ENCODE data around the gene DDAH2. TPM values are rescaled to one million over a fixed set of nuclear protein-coding genes. Genes with fewer than 3 reads are reported as not detected.

DDAH2 gene
- total and polyA plus RNA-seq, 8 donors, result 33.3 to 133 (median 65.8) TPM

GRCh38 chr6:31727034-31727716 is 1.9 kb downstream of the DDAH2 start:
- Histone ChIP-seq H3K36me3 (peaks cover 28 to 51% (median 46%) of the 10 kb centered on the region in 4 donors), H3K4me1 (peaks cover 20 to 57% (median 37%) of the 10 kb centered on the region in 4 donors), H3K27ac (peak overlapping the region; percentile 2 to 96 (median 95)), H3K9me3 (no peaks in the 10 kb centered on the region), H3K4me3 (no peak overlapping the region), H3K27me3 (no peaks in the 10 kb centered on the region)
- intact Hi-C loops (cut with DNase I; ENCODE audit: low total_unique reads), result no loop called here
- WGBS, 5 donors, result 70 to 90% (median 79%) methylated on average over 7 of the region's 7 CpGs
- TF ChIP-seq POLR2A (IDR thresholded peaks at IDR 0.05) (no peak), POLR2AphosphoS5 (IDR thresholded peaks at IDR 0.05) (no peak), EP300 (IDR thresholded peaks at IDR 0.05) (no peak)
- TF ChIP-seq, protein P1, sequence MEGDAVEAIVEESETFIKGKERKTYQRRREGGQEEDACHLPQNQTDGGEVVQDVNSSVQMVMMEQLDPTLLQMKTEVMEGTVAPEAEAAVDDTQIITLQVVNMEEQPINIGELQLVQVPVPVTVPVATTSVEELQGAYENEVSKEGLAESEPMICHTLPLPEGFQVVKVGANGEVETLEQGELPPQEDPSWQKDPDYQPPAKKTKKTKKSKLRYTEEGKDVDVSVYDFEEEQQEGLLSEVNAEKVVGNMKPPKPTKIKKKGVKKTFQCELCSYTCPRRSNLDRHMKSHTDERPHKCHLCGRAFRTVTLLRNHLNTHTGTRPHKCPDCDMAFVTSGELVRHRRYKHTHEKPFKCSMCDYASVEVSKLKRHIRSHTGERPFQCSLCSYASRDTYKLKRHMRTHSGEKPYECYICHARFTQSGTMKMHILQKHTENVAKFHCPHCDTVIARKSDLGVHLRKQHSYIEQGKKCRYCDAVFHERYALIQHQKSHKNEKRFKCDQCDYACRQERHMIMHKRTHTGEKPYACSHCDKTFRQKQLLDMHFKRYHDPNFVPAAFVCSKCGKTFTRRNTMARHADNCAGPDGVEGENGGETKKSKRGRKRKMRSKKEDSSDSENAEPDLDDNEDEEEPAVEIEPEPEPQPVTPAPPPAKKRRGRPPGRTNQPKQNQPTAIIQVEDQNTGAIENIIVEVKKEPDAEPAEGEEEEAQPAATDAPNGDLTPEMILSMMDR (IDR thresholded peaks at IDR 0.05), result no peak
- peak in 1 of 2 donors; percentile 58 for DNase-seq

- no peak overlapping the region for H3K27ac ChIP-seq
- 80 to 89% (median 87%) methylated on average over 12 of the region's 12 CpGs for WGBS, 5 donors
Measured at GRCh38 chr6:31725502-31726350, 3.4 kb downstream of the DDAH2 start.

GRCh38 chr6:31723980-31724691 is 5.0 kb downstream of the DDAH2 start:
- intact Hi-C loops (cut with DNase I; ENCODE audit: low total_unique reads), result no loop called here
- H3K27me3 ChIP-seq, result no peaks in the 10 kb centered on the region
- H3K27ac ChIP-seq, result no peak overlapping the region
- no peak for DNase-seq
- 89 to 90% (median 89%) methylated on average over 21 to 25 of the region's 25 CpGs for WGBS, 5 donors
- no peaks in the 10 kb centered on the region for H3K9me3 ChIP-seq
- no peak for TF ChIP-seq EP300 (IDR thresholded peaks at IDR 0.05)
- no peak for TF ChIP-seq POLR2AphosphoS5 (IDR thresholded peaks at IDR 0.05)
- TF ChIP-seq, protein P1 (IDR thresholded peaks at IDR 0.05), result no peak
- no peak for TF ChIP-seq POLR2A (IDR thresholded peaks at IDR 0.05)
- H3K36me3 ChIP-seq, result peaks cover 10 to 34% (median 28%) of the 10 kb centered on the region in 4 donors
- no peak overlapping the region for H3K4me3 ChIP-seq
- peaks cover 13 to 34% (median 18%) of the 10 kb centered on the region in 4 donors for H3K4me1 ChIP-seq

More at GRCh38 chr6:31725502-31726350, 3.4 kb downstream of the DDAH2 start:
- Histone ChIP-seq H3K4me1 (peaks cover 20 to 43% (median 29%) of the 10 kb centered on the region in 4 donors), H3K27me3 (no peaks in the 10 kb centered on the region), H3K36me3 (peaks cover 14 to 37% (median 31%) of the 10 kb centered on the region in 4 donors), H3K4me3 (no peak overlapping the region), H3K9me3 (no peaks in the 10 kb centered on the region)
- intact Hi-C loops (cut with DNase I; ENCODE audit: low total_unique reads), result no loop called here
- no peak for DNase-seq
- TF ChIP-seq POLR2A (IDR thresholded peaks at IDR 0.05) (no peak), EP300 (IDR thresholded peaks at IDR 0.05) (no peak), POLR2AphosphoS5 (IDR thresholded peaks at IDR 0.05) (no peak)
- TF ChIP-seq, protein P1 (IDR thresholded peaks at IDR 0.05), result no peak

All from stomach (tissue), 9 donors.